A549 (cell line): Measurements from ENCODE around the gene MTCP1.

Experiments used
- BHLHE40 ChIP-seq: IDR thresholded peaks from 2 replicates; pipeline ENCODE4 v1.6.1; 2012; ENCODE audit warnings: low read depth, low read length, inconsistent platforms
- EP300 ChIP-seq, 2 experiments: fragments of >200 bp; sonication (Bioruptor Twin); formaldehyde crosslinking; IDR thresholded peaks; 2 replicates in 1 of 2; 3 replicates in 1 of 2; pipeline ENCODE4 v1.6.1; 2016 to 2017
- HMGXB4 ChIP-seq: fragments of 250-450 bp; sonication (Bioruptor Pico); IDR thresholded peaks from 2 replicates; pipeline ENCODE4 v1.5.0; 2021; ENCODE audit warnings: mild to moderate bottlenecking, moderate library complexity, borderline replicate concordance
- HOXA7 ChIP-seq: fragments of 250-450 bp; sonication (Bioruptor Pico); IDR thresholded peaks from 2 replicates; pipeline ENCODE4 v1.5.0; 2020; ENCODE audit warnings: mild to moderate bottlenecking, moderate library complexity
- POLR2A ChIP-seq: IDR thresholded peaks from 2 replicates; pipeline ENCODE4 v1.6.1; 2012; ENCODE audit warnings: mild to moderate bottlenecking, low read length
- POLR2AphosphoS2 ChIP-seq: conservative IDR thresholded peaks from 2 replicates; pipeline ENCODE4 v1.6.1; 2012; ENCODE audit warnings: low read length, improper control_type of control experiment, inconsistent platforms
- REST ChIP-seq: fragments of 200-600 bp; sonication (generic); IDR thresholded peaks from 2 replicates; pipeline ENCODE4 v1.6.1; 2016; ENCODE audit warnings: antibody characterized with exemption, mild to moderate bottlenecking, moderate library complexity
- TF ChIP-seq, protein P1 (sequence below): fragments of >200 bp; sonication (Bioruptor Twin); formaldehyde crosslinking; IDR thresholded peaks from 3 replicates; pipeline ENCODE4 v1.5.1; 2016

DNA sequence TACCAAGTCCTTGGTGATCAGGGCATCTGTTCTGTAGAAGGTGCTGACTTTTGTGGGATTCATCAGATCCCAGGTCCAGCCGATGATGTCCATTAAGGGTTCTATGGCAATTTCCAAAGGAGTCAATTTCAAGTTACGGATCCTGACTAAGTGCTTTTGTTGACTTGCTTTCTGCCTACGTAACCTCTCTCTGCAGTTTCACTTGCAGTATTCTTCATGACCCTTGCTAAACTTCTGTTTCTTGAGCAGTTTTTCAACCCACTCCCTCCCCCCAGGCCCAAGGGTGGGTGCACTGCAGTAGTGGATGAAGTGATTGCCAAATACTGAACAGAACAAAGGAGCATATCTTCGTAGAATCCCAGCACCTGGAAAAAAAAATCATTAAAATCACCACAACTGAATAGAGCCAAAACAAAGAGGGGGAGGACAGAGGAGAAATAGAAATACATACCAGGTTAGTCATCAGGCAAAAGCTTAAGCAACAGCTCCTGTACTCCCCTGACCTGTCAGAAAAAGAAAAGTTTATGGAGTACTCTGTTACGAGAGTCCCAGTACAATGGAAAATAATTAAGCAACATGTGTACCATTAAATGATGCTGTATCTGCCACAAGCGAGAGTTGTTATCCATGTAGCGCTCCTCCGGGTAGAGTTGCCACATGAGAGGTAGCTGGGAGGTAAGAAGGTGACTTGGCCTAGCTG is 5.8 kb downstream of the MTCP1 start:
- TF ChIP-seq POLR2A (no peak), EP300 (IDR thresholded peaks at IDR 0.05) (no peak), REST (no peak), HMGXB4 (no peak), BHLHE40 (no peak), HOXA7 (CRISPR knock-in tag) (no peak), POLR2AphosphoS2 (no peak)
- TF ChIP-seq, protein P1, sequence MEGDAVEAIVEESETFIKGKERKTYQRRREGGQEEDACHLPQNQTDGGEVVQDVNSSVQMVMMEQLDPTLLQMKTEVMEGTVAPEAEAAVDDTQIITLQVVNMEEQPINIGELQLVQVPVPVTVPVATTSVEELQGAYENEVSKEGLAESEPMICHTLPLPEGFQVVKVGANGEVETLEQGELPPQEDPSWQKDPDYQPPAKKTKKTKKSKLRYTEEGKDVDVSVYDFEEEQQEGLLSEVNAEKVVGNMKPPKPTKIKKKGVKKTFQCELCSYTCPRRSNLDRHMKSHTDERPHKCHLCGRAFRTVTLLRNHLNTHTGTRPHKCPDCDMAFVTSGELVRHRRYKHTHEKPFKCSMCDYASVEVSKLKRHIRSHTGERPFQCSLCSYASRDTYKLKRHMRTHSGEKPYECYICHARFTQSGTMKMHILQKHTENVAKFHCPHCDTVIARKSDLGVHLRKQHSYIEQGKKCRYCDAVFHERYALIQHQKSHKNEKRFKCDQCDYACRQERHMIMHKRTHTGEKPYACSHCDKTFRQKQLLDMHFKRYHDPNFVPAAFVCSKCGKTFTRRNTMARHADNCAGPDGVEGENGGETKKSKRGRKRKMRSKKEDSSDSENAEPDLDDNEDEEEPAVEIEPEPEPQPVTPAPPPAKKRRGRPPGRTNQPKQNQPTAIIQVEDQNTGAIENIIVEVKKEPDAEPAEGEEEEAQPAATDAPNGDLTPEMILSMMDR: no peak
